GM06990 (cell line): ENCODE data around the gene DAND5.

Experiments
- DNase-seq: peaks from one replicate; pipeline ENCODE4 v3.0.0-alpha.2; 2011; ENCODE audit not compliant: insufficient read length; ENCODE audit errors: extremely low read depth
- H3K27me3 ChIP-seq: replicated peaks from 2 replicates; pipeline ENCODE4 v1.6.0; 2011; ENCODE audit warnings: low read length; ENCODE audit not compliant: control insufficient read depth, insufficient read depth
- H3K36me3 ChIP-seq: 2 replicates; pipeline ENCODE4 v1.5.1; 2011; ENCODE audit warnings: low read length; ENCODE audit not compliant: control insufficient read depth, insufficient read depth
- H3K4me3 ChIP-seq: replicated peaks from 2 replicates; pipeline ENCODE4 v1.5.1; 2011; ENCODE audit warnings: low read depth, mild to moderate bottlenecking, control low read depth, low read length
- TF ChIP-seq, protein P1 (sequence below): IDR thresholded peaks from 2 replicates; pipeline ENCODE4 v1.5.1; 2011; ENCODE audit warnings: low read length, control low read depth, mild to moderate bottlenecking, inconsistent platforms; ENCODE audit not compliant: insufficient read depth, poor library complexity, severe bottlenecking

DAND5 gene

DNA sequence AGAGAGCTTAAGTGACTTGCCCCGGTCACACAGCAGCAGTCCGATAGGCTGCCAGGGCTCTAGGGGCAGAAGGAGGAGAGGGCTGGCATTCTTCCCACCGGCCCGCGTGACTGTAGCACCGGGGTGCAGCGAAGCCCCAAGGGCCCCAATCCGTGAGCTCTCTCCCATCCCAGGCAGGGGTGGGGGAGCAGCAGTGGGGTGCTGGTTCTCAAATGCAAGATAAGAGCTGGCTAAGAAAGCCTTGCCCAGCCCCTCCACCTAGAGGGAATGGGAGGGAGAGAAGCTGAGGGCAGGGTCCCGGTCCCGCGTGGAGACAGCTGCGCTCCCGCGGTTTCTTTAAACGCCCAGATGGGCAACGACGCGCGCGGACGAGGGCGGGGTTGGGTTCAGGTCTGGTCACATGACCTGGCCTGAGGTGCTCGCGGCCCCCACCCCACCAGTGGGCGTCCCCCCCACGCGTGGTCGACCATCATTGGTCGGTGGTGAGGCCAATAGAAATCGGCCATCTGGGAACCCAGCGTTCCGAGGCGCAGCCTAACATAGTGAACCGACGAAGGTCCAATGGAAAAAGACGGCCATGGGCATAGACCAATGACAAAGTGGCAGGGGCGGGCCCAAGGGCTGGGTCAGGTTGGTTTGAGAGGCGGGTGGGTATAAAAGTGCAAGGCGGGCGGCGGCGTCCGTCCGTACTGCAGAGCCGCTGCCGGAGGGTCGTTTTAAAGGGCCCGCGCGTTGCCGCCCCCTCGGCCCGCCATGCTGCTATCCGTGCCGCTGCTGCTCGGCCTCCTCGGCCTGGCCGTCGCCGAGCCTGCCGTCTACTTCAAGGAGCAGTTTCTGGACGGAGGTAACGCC, 31.2 kb upstream of the DAND5 start, which contains the start of gene CALR:
CALR (plus strand) TSS at position 683 of the 852 bp plus-strand sequence; CDS start at position 754, 71 bp downstream.
- Histone ChIP-seq H3K36me3 (peaks cover 27% of the 10 kb centered on the region), H3K4me3 (peak within 1 kb of the TSS; percentile 99), H3K27me3 (no peaks in the 10 kb centered on the region)
- TF ChIP-seq, protein P1, sequence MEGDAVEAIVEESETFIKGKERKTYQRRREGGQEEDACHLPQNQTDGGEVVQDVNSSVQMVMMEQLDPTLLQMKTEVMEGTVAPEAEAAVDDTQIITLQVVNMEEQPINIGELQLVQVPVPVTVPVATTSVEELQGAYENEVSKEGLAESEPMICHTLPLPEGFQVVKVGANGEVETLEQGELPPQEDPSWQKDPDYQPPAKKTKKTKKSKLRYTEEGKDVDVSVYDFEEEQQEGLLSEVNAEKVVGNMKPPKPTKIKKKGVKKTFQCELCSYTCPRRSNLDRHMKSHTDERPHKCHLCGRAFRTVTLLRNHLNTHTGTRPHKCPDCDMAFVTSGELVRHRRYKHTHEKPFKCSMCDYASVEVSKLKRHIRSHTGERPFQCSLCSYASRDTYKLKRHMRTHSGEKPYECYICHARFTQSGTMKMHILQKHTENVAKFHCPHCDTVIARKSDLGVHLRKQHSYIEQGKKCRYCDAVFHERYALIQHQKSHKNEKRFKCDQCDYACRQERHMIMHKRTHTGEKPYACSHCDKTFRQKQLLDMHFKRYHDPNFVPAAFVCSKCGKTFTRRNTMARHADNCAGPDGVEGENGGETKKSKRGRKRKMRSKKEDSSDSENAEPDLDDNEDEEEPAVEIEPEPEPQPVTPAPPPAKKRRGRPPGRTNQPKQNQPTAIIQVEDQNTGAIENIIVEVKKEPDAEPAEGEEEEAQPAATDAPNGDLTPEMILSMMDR: no peak
- DNase-seq: peak; percentile 98

DNA sequence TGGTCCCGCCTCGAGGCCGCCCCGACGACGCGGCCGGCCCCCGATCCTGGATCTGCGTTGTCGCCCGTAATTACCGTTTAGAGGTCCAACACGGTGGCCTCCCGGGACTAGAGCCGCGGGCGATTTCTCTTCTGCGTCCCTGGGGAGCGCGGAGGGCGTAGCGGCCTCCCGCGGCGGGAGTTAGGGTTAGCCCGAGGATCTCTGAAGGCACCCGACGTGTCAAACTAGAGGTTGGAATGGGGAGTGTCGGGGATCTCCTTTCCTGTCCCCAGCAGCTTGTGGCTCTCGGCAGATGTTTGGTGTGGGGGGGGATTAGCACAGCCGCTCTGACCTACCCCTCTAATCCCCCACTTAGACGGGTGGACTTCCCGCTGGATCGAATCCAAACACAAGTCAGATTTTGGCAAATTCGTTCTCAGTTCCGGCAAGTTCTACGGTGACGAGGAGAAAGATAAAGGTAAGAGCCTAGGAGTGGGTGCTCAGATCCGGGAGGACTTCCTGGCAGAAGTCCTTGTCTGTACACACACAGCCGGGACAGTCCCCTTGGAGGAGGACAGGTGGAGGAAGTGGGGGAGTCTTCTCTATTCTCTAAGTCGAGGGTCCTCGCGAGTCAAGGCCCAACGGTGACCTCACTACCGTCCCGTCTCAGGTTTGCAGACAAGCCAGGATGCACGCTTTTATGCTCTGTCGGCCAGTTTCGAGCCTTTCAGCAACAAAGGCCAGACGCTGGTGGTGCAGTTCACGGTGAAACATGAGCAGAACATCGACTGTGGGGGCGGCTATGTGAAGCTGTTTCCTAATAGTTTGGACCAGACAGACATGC, 30.4 kb upstream of the DAND5 start:
- H3K36me3 ChIP-seq: peaks cover 34% of the 10 kb centered on the region
- TF ChIP-seq, protein P1: peak; percentile 3
- H3K4me3 ChIP-seq: peak overlapping the region; percentile 99
- DNase-seq: peak; percentile 50
- no peaks in the 10 kb centered on the region for H3K27me3 ChIP-seq

GRCh38 chr19:12939975-12940423, 29.4 kb upstream of the DAND5 start:
- no peaks in the 10 kb centered on the region for H3K27me3 ChIP-seq
- peaks cover 34% of the 10 kb centered on the region for H3K36me3 ChIP-seq
- TF ChIP-seq, protein P1: no peak
- no peak for DNase-seq
- peak overlapping the region; percentile 99 for H3K4me3 ChIP-seq

GRCh38 chr19:12940897-12941296, 28.5 kb upstream of the DAND5 start:
- Histone ChIP-seq H3K4me3 (peak overlapping the region; percentile 99), H3K36me3 (peaks cover 34% of the 10 kb centered on the region), H3K27me3 (no peaks in the 10 kb centered on the region)

GRCh38 chr19:12943437-12944044, 25.8 kb upstream of the DAND5 start:
- no peak for DNase-seq
- Histone ChIP-seq H3K27me3 (no peaks in the 10 kb centered on the region), H3K36me3 (peaks cover 45% of the 10 kb centered on the region), H3K4me3 (peak overlapping the region; percentile 45)
- TF ChIP-seq, protein P1: no peak

More at GRCh38 chr19:12940897-12941296, 28.5 kb upstream of the DAND5 start:
- TF ChIP-seq, protein P1: no peak
- no peak for DNase-seq
